HEK293 (cell line): ENCODE data around the gene RGS19.

Experiments used
- GFI1B ChIP-seq: fragments of 450-650 bp; formaldehyde crosslinking; IDR thresholded peaks from 2 replicates; pipeline ENCODE4 v1.5.1; 2016; ENCODE audit warnings: missing biosample characterization, missing genetic modification characterization
- HOXA7 ChIP-seq: sonication (generic); formaldehyde crosslinking; IDR thresholded peaks from 2 replicates; pipeline ENCODE4 v1.8.1; 2022; ENCODE audit warnings: missing genetic modification reagents, borderline replicate concordance
- MYNN ChIP-seq: fragments of 450-650 bp; formaldehyde crosslinking; IDR thresholded peaks from 2 replicates; pipeline ENCODE4 v1.5.1; 2016; ENCODE audit warnings: missing biosample characterization, missing genetic modification characterization, borderline replicate concordance
- PBX3 ChIP-seq: sonication (generic); formaldehyde crosslinking; IDR thresholded peaks from 2 replicates; pipeline ENCODE4 v1.8.1; 2022; ENCODE audit warnings: mild to moderate bottlenecking, moderate library complexity, missing genetic modification reagents
- ZBTB44 ChIP-seq: fragments of 450-650 bp; IDR thresholded peaks from 2 replicates; pipeline ENCODE4 v1.5.1; 2018; ENCODE audit warnings: missing biosample characterization, mild to moderate bottlenecking, missing genetic modification characterization
- ZNF175 ChIP-seq: fragments of 450-650 bp; formaldehyde crosslinking; IDR thresholded peaks from 2 replicates; pipeline ENCODE4 v1.5.1; 2016; ENCODE audit warnings: missing biosample characterization, missing genetic modification characterization
- ZNF239 ChIP-seq: fragments of 450-650 bp; formaldehyde crosslinking; IDR thresholded peaks from 2 replicates; pipeline ENCODE4 v1.5.1; 2016; ENCODE audit warnings: missing biosample characterization, missing genetic modification characterization
- ZNF274 ChIP-seq, 2 experiments: fragments of 200-500 bp in 1 of 2; fragments of 450-650 bp in 1 of 2; sonication (Bioruptor generic) in 1 of 2; formaldehyde crosslinking in 1 of 2; IDR thresholded peaks; 2 replicates each; pipeline versions ENCODE4 v1.5.1 to v1.6.1; 2014 to 2016; ENCODE audit warnings: borderline replicate concordance in 1 of 2, inconsistent platforms in 1 of 2, low read length in 1 of 2, missing biosample characterization in 1 of 2, missing genetic modification characterization in 1 of 2
- ZNF280D ChIP-seq: fragments of 450-650 bp; formaldehyde crosslinking; IDR thresholded peaks from 2 replicates; pipeline ENCODE4 v1.5.1; 2016; ENCODE audit warnings: missing biosample characterization, missing genetic modification characterization
- ZNF341 ChIP-seq: fragments of 450-650 bp; formaldehyde crosslinking; IDR thresholded peaks from 2 replicates; pipeline ENCODE4; 2016; ENCODE audit warnings: low read depth, missing biosample characterization, missing genetic modification characterization
- ZNF433 ChIP-seq: fragments of 450-650 bp; formaldehyde crosslinking; IDR thresholded peaks from 2 replicates; pipeline ENCODE4 v1.5.1; 2016; ENCODE audit warnings: missing biosample characterization, missing genetic modification characterization, low read depth
- ZNF596 ChIP-seq: fragments of 450-650 bp; IDR thresholded peaks from 2 replicates; pipeline ENCODE4 v1.5.0; 2018; ENCODE audit warnings: missing biosample characterization, mild to moderate bottlenecking, missing genetic modification characterization, moderate library complexity
- TF ChIP-seq, protein P1 (sequence below): fragments of 450-650 bp; formaldehyde crosslinking; IDR thresholded peaks from 2 replicates; pipeline ENCODE4 v1.5.1; 2016; ENCODE audit warnings: missing biosample characterization, missing genetic modification characterization

DNA sequence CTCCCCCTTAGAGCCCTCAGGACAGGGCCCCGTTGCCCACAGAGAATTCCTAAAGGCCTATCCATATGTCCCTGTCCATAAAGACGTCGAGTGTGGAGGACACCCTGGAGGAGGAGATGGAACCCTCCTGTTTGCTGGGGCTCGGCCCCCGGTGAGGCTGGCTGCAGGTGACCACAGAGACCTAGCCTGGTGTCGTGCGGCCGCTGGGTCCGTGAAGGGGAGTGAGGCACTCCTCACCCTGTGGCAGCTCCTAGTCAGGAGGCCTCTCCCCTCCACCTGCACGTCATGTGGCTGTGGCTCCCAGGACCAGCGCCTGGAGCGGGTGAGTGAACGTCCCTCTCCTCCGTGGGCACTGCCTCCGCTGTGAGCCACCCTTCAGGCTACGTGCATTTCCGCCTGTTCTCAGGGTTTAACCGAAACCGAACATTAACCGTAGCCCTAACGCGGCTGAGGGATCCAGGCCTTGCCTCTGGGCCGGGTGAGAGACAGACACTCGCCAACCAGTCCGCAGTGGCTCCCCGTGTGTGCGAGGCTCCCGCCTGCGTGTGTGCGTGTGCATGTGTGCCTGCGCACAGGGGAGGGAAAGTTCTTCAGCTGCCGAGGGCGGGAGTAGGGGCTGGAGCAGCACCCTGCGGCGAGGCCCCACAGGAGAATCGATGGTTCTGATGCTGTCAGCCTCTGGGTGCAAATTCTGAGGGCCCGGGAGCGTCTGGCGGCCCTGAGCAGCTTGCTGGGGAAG, 22.3 kb downstream of the RGS19 start:
- TF ChIP-seq HOXA7 (CRISPR knock-in tag) (no peak), ZNF175 (tag by site-specific recombination) (no peak), ZNF239 (tag by site-specific recombination) (no peak), PBX3 (CRISPR knock-in tag) (no peak), ZNF274 (IDR thresholded peaks at IDR 0.05; ENCODE audit: low read length) (no peak), ZNF274 (tag by site-specific recombination; IDR thresholded peaks at IDR 0.05; ENCODE audit: borderline replicate concordance) (no peak), ZNF596 (tag by site-specific recombination) (no peak), MYNN (tag by site-specific recombination) (no peak), ZNF433 (tag by site-specific recombination) (no peak), ZBTB44 (no peak), ZNF341 (tag by site-specific recombination) (no peak), ZNF280D (tag by site-specific recombination) (no peak), GFI1B (tag by site-specific recombination) (no peak)
- TF ChIP-seq, protein P1, sequence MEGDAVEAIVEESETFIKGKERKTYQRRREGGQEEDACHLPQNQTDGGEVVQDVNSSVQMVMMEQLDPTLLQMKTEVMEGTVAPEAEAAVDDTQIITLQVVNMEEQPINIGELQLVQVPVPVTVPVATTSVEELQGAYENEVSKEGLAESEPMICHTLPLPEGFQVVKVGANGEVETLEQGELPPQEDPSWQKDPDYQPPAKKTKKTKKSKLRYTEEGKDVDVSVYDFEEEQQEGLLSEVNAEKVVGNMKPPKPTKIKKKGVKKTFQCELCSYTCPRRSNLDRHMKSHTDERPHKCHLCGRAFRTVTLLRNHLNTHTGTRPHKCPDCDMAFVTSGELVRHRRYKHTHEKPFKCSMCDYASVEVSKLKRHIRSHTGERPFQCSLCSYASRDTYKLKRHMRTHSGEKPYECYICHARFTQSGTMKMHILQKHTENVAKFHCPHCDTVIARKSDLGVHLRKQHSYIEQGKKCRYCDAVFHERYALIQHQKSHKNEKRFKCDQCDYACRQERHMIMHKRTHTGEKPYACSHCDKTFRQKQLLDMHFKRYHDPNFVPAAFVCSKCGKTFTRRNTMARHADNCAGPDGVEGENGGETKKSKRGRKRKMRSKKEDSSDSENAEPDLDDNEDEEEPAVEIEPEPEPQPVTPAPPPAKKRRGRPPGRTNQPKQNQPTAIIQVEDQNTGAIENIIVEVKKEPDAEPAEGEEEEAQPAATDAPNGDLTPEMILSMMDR (tag by site-specific recombination) = no peak
